ENCODE measurements around the gene NME7.
"Not testable (repeated sequence)": the region's sequence is repeated elsewhere in the genome, so short reads cannot be mapped to it uniquely, and the experiment has no call there.

Gene NME7

DNA sequence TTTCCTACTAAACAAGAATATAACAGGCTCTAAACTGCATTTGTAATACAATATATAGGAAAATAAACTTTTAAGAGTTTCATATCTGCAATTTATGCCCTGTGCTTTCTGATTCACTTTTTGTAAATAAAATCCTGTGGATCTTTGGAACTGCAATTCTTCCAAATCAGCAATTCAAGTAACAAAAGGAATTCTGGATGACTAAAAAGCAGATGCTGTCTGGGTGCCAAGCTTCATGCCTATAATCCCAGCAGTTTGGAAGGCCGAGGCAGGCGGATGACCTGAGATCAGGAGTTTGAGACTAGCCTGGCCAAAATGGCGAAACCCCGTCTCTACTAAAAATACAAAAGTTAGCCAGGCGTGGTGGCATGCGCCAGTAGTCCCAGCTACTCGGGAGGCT is 6.3 kb downstream of the NME7 start:
- no peak for DNase-seq (ENCODE audit: extremely low read depth, low read depth)
- TF ChIP-seq, protein P1, sequence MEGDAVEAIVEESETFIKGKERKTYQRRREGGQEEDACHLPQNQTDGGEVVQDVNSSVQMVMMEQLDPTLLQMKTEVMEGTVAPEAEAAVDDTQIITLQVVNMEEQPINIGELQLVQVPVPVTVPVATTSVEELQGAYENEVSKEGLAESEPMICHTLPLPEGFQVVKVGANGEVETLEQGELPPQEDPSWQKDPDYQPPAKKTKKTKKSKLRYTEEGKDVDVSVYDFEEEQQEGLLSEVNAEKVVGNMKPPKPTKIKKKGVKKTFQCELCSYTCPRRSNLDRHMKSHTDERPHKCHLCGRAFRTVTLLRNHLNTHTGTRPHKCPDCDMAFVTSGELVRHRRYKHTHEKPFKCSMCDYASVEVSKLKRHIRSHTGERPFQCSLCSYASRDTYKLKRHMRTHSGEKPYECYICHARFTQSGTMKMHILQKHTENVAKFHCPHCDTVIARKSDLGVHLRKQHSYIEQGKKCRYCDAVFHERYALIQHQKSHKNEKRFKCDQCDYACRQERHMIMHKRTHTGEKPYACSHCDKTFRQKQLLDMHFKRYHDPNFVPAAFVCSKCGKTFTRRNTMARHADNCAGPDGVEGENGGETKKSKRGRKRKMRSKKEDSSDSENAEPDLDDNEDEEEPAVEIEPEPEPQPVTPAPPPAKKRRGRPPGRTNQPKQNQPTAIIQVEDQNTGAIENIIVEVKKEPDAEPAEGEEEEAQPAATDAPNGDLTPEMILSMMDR (IDR thresholded peaks at IDR 0.05; ENCODE audit: low read depth, low read length) = no peak

DNA sequence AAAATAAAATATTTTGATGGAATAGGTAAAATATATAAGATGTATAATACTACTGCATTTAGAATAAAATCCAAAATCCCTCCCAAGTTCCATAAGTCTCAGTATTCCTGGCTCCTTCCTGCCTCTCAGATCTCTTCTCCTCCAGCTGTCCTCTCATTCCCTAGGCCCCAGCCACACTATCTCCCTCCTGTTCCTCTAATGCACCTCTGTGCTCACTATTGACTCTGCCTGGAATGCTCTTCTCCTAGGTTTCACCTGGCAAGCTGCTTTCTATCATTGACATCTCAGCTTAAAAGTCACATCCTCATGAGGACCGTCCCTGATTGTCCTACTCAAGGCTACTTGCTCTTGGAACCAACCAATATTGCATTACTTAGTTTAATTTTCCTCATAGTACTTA is 7.2 kb downstream of the NME7 start:
- DNase-seq (ENCODE audit: extremely low read depth, low read depth) = no peak
- TF ChIP-seq, protein P1 (IDR thresholded peaks at IDR 0.05; ENCODE audit: low read depth, low read length) = no peak

GRCh38 chr1:169348383-169349036 is 19.1 kb downstream of the NME7 start:
- no peak for DNase-seq (ENCODE audit: extremely low read depth, low read depth)
- TF ChIP-seq, protein P1 (IDR thresholded peaks at IDR 0.05; ENCODE audit: low read depth, low read length) = peak; percentile 64

DNA sequence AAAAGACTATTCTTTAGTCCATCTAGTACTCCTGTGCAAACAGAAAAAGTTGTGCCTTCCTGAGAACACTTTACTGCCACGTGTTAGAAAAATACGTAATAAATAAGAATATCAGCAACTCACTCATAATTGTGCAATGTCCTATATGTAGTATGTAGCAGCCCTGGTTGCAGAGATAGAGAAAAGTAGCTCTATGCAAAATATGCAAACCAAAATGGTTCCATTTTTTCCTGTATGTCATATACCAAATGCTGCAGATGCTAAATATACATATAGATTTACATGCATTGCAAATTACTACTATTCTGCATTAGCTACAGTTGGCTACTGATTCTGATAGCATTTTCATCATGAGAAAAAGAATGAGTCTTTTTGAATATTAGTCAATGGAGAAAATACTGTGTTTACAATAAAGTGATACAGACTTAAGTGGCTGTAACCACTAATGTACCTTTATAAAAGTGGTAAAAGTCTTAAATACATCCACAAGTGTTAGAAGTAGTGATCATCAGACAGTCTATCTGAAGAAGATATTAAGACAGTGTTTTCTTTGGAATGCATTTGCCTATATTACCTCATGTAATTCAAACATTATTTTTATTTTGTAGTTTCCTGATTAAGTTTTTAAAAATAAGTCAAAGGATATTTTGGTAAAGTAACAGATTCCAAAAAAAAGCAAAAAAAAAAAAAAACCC is 19.8 kb downstream of the NME7 start:
- TF ChIP-seq, protein P1 (IDR thresholded peaks at IDR 0.05; ENCODE audit: low read depth, low read length) = no peak
- DNase-seq (ENCODE audit: extremely low read depth, low read depth) = no peak

DNA sequence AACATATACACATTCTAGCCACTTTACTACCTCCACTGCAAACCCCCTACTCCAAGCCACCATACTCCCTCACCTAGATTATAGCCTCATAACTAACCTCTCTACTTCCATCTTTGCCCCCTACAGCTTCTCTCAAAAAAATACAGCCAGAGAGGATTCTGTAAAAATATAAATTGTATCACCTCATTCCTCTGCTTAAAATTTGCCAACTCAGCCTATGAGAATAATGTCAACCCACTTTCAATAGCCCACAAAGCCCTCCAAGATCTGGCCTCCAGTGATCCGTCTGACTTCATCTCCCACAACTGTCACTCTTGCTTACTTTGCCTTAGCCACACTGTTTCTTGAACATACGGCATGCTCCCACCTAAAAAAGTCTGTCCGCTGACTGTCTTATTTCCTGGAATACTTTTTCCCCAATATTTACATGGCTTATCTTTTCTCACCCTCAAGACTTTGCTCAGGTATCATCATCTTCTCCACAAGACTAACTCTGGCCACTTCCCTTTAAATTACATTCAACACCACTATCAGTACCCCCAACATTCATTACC is 21.5 kb downstream of the NME7 start:
- no peak for DNase-seq (ENCODE audit: extremely low read depth, low read depth)
- TF ChIP-seq, protein P1 (IDR thresholded peaks at IDR 0.05; ENCODE audit: low read depth, low read length) = no peak

- TF ChIP-seq, protein P1 (IDR thresholded peaks at IDR 0.05; ENCODE audit: low read depth, low read length) = no peak
- DNase-seq (ENCODE audit: extremely low read depth, low read depth) = no peak
Observed at GRCh38 chr1:169345511-169345910, 22.1 kb downstream of the NME7 start.

- not testable (repeated sequence) for DNase-seq (ENCODE audit: extremely low read depth, low read depth)
Observed at GRCh38 chr1:169342096-169342495, 25.5 kb downstream of the NME7 start.

All from AG09319 (cell line).